ENCODE results near the gene POLD1. TPM values are rescaled to one million over a fixed set of nuclear protein-coding genes. Genes with fewer than 3 reads are reported as not detected.

Gene POLD1
- total and polyA plus RNA-seq, 2 of the 13 experiments (the other 11 are each of a cell fraction or from before 2014, with no cell fraction given), result 17.4 to 54.0 TPM

DNA sequence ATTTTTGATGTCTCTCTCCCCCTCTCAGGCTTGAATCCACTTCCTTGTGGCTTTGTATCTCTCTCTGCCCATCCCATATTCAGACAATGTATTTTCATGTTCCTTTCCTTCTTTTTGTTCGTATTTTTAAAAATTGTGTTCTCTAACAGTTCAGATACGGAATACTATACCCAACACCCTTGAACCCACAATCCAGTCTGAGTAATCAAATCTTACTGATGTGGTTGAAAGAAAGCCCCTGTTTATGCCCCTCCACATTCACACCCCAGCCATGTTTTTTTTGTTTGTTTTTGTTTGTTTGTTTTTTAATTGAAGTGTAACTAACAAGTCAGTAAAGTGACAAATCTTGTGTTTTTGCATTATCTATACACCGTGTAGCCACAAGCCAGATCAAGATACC lies 36.0 kb downstream of the POLD1 start:
- TF ChIP-seq, protein P1, sequence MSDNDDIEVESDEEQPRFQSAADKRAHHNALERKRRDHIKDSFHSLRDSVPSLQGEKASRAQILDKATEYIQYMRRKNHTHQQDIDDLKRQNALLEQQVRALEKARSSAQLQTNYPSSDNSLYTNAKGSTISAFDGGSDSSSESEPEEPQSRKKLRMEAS (IDR thresholded peaks at IDR 0.05), result no peak
- TF ChIP-seq, protein P2, sequence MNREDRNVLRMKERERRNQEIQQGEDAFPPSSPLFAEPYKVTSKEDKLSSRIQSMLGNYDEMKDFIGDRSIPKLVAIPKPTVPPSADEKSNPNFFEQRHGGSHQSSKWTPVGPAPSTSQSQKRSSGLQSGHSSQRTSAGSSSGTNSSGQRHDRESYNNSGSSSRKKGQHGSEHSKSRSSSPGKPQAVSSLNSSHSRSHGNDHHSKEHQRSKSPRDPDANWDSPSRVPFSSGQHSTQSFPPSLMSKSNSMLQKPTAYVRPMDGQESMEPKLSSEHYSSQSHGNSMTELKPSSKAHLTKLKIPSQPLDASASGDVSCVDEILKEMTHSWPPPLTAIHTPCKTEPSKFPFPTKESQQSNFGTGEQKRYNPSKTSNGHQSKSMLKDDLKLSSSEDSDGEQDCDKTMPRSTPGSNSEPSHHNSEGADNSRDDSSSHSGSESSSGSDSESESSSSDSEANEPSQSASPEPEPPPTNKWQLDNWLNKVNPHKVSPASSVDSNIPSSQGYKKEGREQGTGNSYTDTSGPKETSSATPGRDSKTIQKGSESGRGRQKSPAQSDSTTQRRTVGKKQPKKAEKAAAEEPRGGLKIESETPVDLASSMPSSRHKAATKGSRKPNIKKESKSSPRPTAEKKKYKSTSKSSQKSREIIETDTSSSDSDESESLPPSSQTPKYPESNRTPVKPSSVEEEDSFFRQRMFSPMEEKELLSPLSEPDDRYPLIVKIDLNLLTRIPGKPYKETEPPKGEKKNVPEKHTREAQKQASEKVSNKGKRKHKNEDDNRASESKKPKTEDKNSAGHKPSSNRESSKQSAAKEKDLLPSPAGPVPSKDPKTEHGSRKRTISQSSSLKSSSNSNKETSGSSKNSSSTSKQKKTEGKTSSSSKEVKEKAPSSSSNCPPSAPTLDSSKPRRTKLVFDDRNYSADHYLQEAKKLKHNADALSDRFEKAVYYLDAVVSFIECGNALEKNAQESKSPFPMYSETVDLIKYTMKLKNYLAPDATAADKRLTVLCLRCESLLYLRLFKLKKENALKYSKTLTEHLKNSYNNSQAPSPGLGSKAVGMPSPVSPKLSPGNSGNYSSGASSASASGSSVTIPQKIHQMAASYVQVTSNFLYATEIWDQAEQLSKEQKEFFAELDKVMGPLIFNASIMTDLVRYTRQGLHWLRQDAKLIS (CRISPR knock-in tag; IDR thresholded peaks at IDR 0.05), result no peak
- TF ChIP-seq ZNF547 (CRISPR knock-in tag; IDR thresholded peaks at IDR 0.05), result no peak
- in situ Hi-C loops (cut with HindIII; ENCODE audit: extremely low pct_ligation_motif_present, low pct_unique_long_range_greater_than_20kb) (no loop called here), intact Hi-C loops (cut with micrococcal nuclease; ENCODE audit: unreplicated experiment) (no loop called here)
- H3K36me3 ChIP-seq (replicated peaks in 1 of 2; ENCODE audit: control insufficient read depth in 1 of 2, insufficient read depth in 2 of 2, low read length in 2 of 2), result no peaks in the 10 kb centered on the region
- ATAC-seq (no peak), FAIRE-seq (no peak), DNase-seq (ENCODE audit: low spot score) (no peak)
- ChIA-PET POLR2A (no interaction called here), CTCF (ENCODE audit: low intra/inter-chr PET ratio, low total read pairs) (no interaction called here)
- no peaks in the 10 kb centered on the region for H3K9me3 ChIP-seq (ENCODE audit: low read length)
- H3K4me1 ChIP-seq (ENCODE audit: insufficient read depth, low read length), result peaks cover 19% of the 10 kb centered on the region
- H3K27ac ChIP-seq (ENCODE audit: extremely low read length, insufficient read depth, low read length), result no peak overlapping the region
- no peak overlapping the region for H3K4me2 ChIP-seq (ENCODE audit: low read depth, low read length)
- no peaks in the 10 kb centered on the region; a peak in 1 of 5 replicates for H3K27me3 ChIP-seq (ENCODE audit: control insufficient read depth in 1 of 2, insufficient read depth in 2 of 2, low read length in 2 of 2)
- BruUV-seq (replicated peaks), result no TSS peak
- H3K79me2 ChIP-seq (ENCODE audit: insufficient read depth, low read length), result no peaks in the 10 kb centered on the region
- H3K4me3 ChIP-seq (replicated peaks in 1 of 3; ENCODE audit: insufficient read depth in 1 of 3, low read depth in 2 of 3, low read length in 3 of 3), result no peak overlapping the region
- no peak overlapping the region for H2AFZ ChIP-seq (ENCODE audit: low read length)
- H3K9ac ChIP-seq (ENCODE audit: insufficient read depth, low read depth, low read length), result no peak overlapping the region
- WGBS (ENCODE audit: low lambda C conversion rate), result 42% methylated on average over 3 of the region's 3 CpGs
- no peaks in the 10 kb centered on the region for H4K20me1 ChIP-seq (ENCODE audit: insufficient read depth, low read length)

DNA sequence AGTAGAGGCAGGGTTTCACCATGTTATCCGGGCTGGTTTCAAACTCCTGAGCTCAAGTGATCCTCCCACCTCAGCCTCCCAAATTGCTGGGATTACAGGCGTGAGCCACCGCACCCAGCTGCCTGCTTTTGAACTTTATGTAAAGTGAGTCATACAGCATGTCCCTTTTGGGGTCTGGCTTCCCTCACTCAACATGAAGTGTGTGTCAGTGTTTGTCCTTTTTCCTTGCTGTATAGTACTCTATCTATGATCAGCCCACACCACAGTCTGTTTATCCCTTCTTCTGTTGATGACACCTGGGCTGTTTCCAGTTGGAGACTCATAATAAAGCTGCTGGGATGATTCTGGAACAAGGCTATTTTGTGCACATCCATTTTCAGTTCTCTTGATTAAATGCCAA lies 36.7 kb downstream of the POLD1 start:
- CTCF ChIA-PET (ENCODE audit: low intra/inter-chr PET ratio, low total read pairs), result no interaction called here
- peaks cover 19% of the 10 kb centered on the region for H3K4me1 ChIP-seq (ENCODE audit: insufficient read depth, low read length)
- ATAC-seq (no peak), DNase-seq (ENCODE audit: low spot score) (no peak), FAIRE-seq (no peak)
- H3K27me3 ChIP-seq (ENCODE audit: control insufficient read depth in 1 of 2, insufficient read depth in 2 of 2, low read length in 2 of 2), result no peaks in the 10 kb centered on the region; a peak in 1 of 5 replicates
- no peaks in the 10 kb centered on the region for H3K36me3 ChIP-seq (replicated peaks in 1 of 2; ENCODE audit: control insufficient read depth in 1 of 2, insufficient read depth in 2 of 2, low read length in 2 of 2)
- H3K27ac ChIP-seq (ENCODE audit: extremely low read length, insufficient read depth, low read length), result no peak overlapping the region
- no TSS peak for BruUV-seq (replicated peaks)
- 40% methylated on average over 3 of the region's 3 CpGs for WGBS (ENCODE audit: low lambda C conversion rate)
- no peaks in the 10 kb centered on the region for H3K9me3 ChIP-seq (ENCODE audit: low read length)
- H3K79me2 ChIP-seq (ENCODE audit: insufficient read depth, low read length), result no peaks in the 10 kb centered on the region
- no peak overlapping the region for H2AFZ ChIP-seq (ENCODE audit: low read length)
- in situ Hi-C loops (cut with HindIII; ENCODE audit: extremely low pct_ligation_motif_present, low pct_unique_long_range_greater_than_20kb) (no loop called here), intact Hi-C loops (cut with micrococcal nuclease; ENCODE audit: unreplicated experiment) (no loop called here)
- H4K20me1 ChIP-seq (ENCODE audit: insufficient read depth, low read length), result no peaks in the 10 kb centered on the region
- POLR2A ChIA-PET, result no interaction called here
- H3K4me3 ChIP-seq (replicated peaks in 1 of 3; ENCODE audit: insufficient read depth in 1 of 3, low read depth in 2 of 3, low read length in 3 of 3), result no peak overlapping the region
- H3K9ac ChIP-seq (ENCODE audit: insufficient read depth, low read depth, low read length), result no peak overlapping the region
- H3K4me2 ChIP-seq (ENCODE audit: low read depth, low read length), result no peak overlapping the region
- TF ChIP-seq ZNF451 (CRISPR knock-in tag; IDR thresholded peaks at IDR 0.05) (no peak), KMT2A (CRISPR knock-in tag; IDR thresholded peaks at IDR 0.05) (no peak), ZNF615 (CRISPR knock-in tag; IDR thresholded peaks at IDR 0.05; ENCODE audit: borderline replicate concordance) (no peak), ADNP (CRISPR knock-in tag; IDR thresholded peaks at IDR 0.05) (no peak), NFE2L1 (CRISPR knock-in tag; IDR thresholded peaks at IDR 0.05; ENCODE audit: borderline replicate concordance) (no peak), NKX3-1 (CRISPR knock-in tag; IDR thresholded peaks at IDR 0.05) (no peak)
- TF ChIP-seq, protein P3, sequence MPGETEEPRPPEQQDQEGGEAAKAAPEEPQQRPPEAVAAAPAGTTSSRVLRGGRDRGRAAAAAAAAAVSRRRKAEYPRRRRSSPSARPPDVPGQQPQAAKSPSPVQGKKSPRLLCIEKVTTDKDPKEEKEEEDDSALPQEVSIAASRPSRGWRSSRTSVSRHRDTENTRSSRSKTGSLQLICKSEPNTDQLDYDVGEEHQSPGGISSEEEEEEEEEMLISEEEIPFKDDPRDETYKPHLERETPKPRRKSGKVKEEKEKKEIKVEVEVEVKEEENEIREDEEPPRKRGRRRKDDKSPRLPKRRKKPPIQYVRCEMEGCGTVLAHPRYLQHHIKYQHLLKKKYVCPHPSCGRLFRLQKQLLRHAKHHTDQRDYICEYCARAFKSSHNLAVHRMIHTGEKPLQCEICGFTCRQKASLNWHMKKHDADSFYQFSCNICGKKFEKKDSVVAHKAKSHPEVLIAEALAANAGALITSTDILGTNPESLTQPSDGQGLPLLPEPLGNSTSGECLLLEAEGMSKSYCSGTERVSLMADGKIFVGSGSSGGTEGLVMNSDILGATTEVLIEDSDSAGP (CRISPR knock-in tag; IDR thresholded peaks at IDR 0.05; ENCODE audit: borderline replicate concordance), result no peak

Measured in HepG2 (cell line).